ENCODE measurements around the gene CYBC1. TPM values are rescaled to one million over a fixed set of nuclear protein-coding genes. Genes with fewer than 3 reads are reported as not detected.

The CYBC1 gene
- total and polyA plus RNA-seq, 2 of the 8 experiments (the other 6 are each of a cell fraction or from before 2014, with no cell fraction given): 74.6 to 81.4 TPM

DNA sequence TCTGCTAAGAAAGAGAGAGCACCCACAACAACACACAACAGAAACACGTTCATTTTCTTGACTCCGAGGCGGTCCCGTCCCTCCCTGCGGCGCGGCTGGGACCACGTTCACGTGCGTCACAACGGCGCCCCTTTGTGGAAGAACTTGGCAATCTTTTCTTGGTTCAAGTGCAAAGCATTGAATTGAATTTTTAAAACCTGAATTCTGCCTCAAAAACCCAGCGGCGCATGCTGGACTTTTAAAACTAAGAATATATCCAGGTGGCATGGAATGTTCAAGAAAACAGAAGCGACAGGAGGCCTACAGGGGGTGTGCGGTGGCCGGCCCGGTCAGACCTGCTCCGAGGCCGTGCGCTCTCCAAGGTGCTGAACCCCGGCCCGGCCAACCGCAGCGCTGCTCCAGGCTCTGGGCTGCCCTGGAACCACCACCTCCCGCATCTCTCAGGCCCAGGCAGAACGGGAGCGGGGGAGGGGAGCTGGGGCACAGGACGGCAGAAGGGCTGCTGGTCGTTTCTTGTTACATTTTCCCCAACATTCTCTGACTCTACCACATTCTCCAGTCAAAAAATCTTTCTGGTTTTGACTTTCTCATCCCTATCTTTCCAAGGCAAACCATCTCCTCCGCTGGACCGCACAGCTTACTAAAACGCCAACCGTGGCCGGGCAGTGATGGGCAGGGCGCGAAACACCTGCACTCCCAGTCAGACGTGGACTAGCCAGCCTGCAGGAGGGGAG, 35.8 kb downstream of the CYBC1 start (continued):
- no peak for TF ChIP-seq SAP30 (IDR thresholded peaks at IDR 0.05; ENCODE audit: insufficient read depth, insufficient replicate concordance, low read length)
- no peak for TF ChIP-seq RNF2 (IDR thresholded peaks at IDR 0.05; ENCODE audit: borderline replicate concordance, low read depth, low read length, missing control alignments, poor library complexity, severe bottlenecking)
- TF ChIP-seq CHD2 (IDR thresholded peaks at IDR 0.05; ENCODE audit: low read length): no peak
- no peak for TF ChIP-seq RFX5 (IDR thresholded peaks at IDR 0.05; ENCODE audit: borderline replicate concordance, low read depth, low read length)
- TF ChIP-seq MAFK (IDR thresholded peaks at IDR 0.05; ENCODE audit: low read depth, low read length): no peak
- no peak for TF ChIP-seq SP4 (IDR thresholded peaks at IDR 0.05; ENCODE audit: low read length)
- TF ChIP-seq RAD21 (IDR thresholded peaks at IDR 0.05 in 1 of 2, conservative IDR thresholded peaks at IDR 0.05 in 1 of 2; ENCODE audit: low read depth in 2 of 2, low read length in 2 of 2): peak; percentile 75
- TF ChIP-seq, protein P1, sequence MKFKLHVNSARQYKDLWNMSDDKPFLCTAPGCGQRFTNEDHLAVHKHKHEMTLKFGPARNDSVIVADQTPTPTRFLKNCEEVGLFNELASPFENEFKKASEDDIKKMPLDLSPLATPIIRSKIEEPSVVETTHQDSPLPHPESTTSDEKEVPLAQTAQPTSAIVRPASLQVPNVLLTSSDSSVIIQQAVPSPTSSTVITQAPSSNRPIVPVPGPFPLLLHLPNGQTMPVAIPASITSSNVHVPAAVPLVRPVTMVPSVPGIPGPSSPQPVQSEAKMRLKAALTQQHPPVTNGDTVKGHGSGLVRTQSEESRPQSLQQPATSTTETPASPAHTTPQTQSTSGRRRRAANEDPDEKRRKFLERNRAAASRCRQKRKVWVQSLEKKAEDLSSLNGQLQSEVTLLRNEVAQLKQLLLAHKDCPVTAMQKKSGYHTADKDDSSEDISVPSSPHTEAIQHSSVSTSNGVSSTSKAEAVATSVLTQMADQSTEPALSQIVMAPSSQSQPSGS (IDR thresholded peaks at IDR 0.05; ENCODE audit: low read length): no peak
- TF ChIP-seq BRCA1 (IDR thresholded peaks at IDR 0.05; ENCODE audit: low read depth, low read length): no peak
- TF ChIP-seq, protein P2, sequence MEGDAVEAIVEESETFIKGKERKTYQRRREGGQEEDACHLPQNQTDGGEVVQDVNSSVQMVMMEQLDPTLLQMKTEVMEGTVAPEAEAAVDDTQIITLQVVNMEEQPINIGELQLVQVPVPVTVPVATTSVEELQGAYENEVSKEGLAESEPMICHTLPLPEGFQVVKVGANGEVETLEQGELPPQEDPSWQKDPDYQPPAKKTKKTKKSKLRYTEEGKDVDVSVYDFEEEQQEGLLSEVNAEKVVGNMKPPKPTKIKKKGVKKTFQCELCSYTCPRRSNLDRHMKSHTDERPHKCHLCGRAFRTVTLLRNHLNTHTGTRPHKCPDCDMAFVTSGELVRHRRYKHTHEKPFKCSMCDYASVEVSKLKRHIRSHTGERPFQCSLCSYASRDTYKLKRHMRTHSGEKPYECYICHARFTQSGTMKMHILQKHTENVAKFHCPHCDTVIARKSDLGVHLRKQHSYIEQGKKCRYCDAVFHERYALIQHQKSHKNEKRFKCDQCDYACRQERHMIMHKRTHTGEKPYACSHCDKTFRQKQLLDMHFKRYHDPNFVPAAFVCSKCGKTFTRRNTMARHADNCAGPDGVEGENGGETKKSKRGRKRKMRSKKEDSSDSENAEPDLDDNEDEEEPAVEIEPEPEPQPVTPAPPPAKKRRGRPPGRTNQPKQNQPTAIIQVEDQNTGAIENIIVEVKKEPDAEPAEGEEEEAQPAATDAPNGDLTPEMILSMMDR (IDR thresholded peaks at IDR 0.05; ENCODE audit: control extremely low read depth in 1 of 3, insufficient read depth in 1 of 3, low read depth in 1 of 3, low read length in 3 of 3): peak; percentile 48 to 55 (median 50)
- no peak for TF ChIP-seq POU5F1 (IDR thresholded peaks at IDR 0.05; ENCODE audit: low read depth, low read length)
- TF ChIP-seq BCL11A (IDR thresholded peaks at IDR 0.05; ENCODE audit: low read depth in 2 of 2, low read length in 2 of 2): no peak
- no peak; the same call in 1 of the 2 replicates for TF ChIP-seq POLR2AphosphoS5 (IDR thresholded peaks at IDR 0.05; ENCODE audit: low read depth, low read length)
- TF ChIP-seq HDAC6 (IDR thresholded peaks at IDR 0.05; ENCODE audit: low read depth, low read length): no peak
- TF ChIP-seq NRF1 (IDR thresholded peaks at IDR 0.05; ENCODE audit: low read depth, low read length): no peak
- no peak for TF ChIP-seq CBX8 (IDR thresholded peaks at IDR 0.05; ENCODE audit: borderline replicate concordance, low read depth, low read length)
- no peak for TF ChIP-seq POLR2A (IDR thresholded peaks at IDR 0.05; ENCODE audit: control extremely low read depth in 1 of 2, low read depth in 2 of 2, low read length in 2 of 2)
- no peak for TF ChIP-seq GTF2F1 (IDR thresholded peaks at IDR 0.05; ENCODE audit: borderline replicate concordance, low read depth, low read length)
- TF ChIP-seq CTBP2 (IDR thresholded peaks at IDR 0.05; ENCODE audit: borderline replicate concordance, insufficient read depth, insufficient read length, low read length): no peak
- TF ChIP-seq SIRT6 (IDR thresholded peaks at IDR 0.05; ENCODE audit: low read length): no peak

All from H1 (cell line).